DOHH2 (cell line): ENCODE data around the gene PIP5K1C.

ENCODE experiments used
- EZH2phosphoT487 ChIP-seq: fragments of 200-600 bp; sonication (generic); IDR thresholded peaks from 2 replicates; pipeline ENCODE4 v1.6.1; 2017; ENCODE audit warnings: borderline replicate concordance, mild to moderate bottlenecking, antibody characterized with exemption, low read length, moderate library complexity, mixed read lengths
- TF ChIP-seq, protein P1 (sequence below): fragments of 200-600 bp; sonication (generic); IDR thresholded peaks from one replicate; pipeline ENCODE4 v1.5.1; 2014; ENCODE audit warnings: antibody characterized with exemption, mild to moderate bottlenecking, low read depth, low read length; ENCODE audit not compliant: poor library complexity, severe bottlenecking

GRCh38 chr19:3613818-3614661 lies 86.2 kb downstream of the PIP5K1C start:
- TF ChIP-seq, protein P1, sequence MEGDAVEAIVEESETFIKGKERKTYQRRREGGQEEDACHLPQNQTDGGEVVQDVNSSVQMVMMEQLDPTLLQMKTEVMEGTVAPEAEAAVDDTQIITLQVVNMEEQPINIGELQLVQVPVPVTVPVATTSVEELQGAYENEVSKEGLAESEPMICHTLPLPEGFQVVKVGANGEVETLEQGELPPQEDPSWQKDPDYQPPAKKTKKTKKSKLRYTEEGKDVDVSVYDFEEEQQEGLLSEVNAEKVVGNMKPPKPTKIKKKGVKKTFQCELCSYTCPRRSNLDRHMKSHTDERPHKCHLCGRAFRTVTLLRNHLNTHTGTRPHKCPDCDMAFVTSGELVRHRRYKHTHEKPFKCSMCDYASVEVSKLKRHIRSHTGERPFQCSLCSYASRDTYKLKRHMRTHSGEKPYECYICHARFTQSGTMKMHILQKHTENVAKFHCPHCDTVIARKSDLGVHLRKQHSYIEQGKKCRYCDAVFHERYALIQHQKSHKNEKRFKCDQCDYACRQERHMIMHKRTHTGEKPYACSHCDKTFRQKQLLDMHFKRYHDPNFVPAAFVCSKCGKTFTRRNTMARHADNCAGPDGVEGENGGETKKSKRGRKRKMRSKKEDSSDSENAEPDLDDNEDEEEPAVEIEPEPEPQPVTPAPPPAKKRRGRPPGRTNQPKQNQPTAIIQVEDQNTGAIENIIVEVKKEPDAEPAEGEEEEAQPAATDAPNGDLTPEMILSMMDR, result no peak
- no peak for TF ChIP-seq EZH2phosphoT487
